SKM-1 treated with dmso at 0.1 percent for 144 hours (cell line): ENCODE measurements around the gene NOX5.
"Not testable (repeated sequence)": the region's sequence is repeated elsewhere in the genome, so short reads cannot be mapped to it uniquely, and the experiment has no call there.

ENCODE experiments used
- DNase-seq: peaks from one replicate; lab custom pipeline; 2025; ENCODE audit not compliant: unreplicated experiment; lab: John Stamatoyannopoulos, UW

The NOX5 gene

GRCh38 chr15:69014454-69014853 lies at the start of gene NOX5:
NOX5 (plus strand) TSS chr15:69014695; CDS start chr15:69014736, 41 bp downstream.
- no peak for DNase-seq

- DNase-seq, result no peak
Observed at GRCh38 chr15:68966996-68967395, 47.5 kb upstream of the NOX5 start.

- DNase-seq, result no peak
Observed at GRCh38 chr15:68967948-68968347, 46.5 kb upstream of the NOX5 start.

- no peak for DNase-seq
Observed at GRCh38 chr15:68969298-68969697, 45.2 kb upstream of the NOX5 start.

- no peak for DNase-seq
Observed at GRCh38 chr15:68972201-68973065, 42.1 kb upstream of the NOX5 start.

- not testable (repeated sequence) for DNase-seq
Observed at GRCh38 chr15:68975651-68976160, 38.8 kb upstream of the NOX5 start.

- not testable (repeated sequence) for DNase-seq
Observed at GRCh38 chr15:68977426-68977825, 37.1 kb upstream of the NOX5 start.

- no peak for DNase-seq
Observed at GRCh38 chr15:68979006-68979405, 35.5 kb upstream of the NOX5 start.

GRCh38 chr15:68979816-68980215 lies 34.7 kb upstream of the NOX5 start:
- DNase-seq, result no peak

- no peak for DNase-seq
Observed at GRCh38 chr15:68980786-68981185, 33.7 kb upstream of the NOX5 start.

GRCh38 chr15:68981941-68982340 lies 32.6 kb upstream of the NOX5 start:
- no peak for DNase-seq

GRCh38 chr15:68982976-68983563 lies 31.4 kb upstream of the NOX5 start:
- no peak for DNase-seq

- DNase-seq, result no peak
Observed at GRCh38 chr15:68983961-68984481, 30.5 kb upstream of the NOX5 start.

- DNase-seq, result no peak
Observed at GRCh38 chr15:68984586-68984985, 29.9 kb upstream of the NOX5 start.

- DNase-seq, result no peak
Observed at GRCh38 chr15:68985361-68985891, 29.1 kb upstream of the NOX5 start.

GRCh38 chr15:68986322-68986721 lies 28.2 kb upstream of the NOX5 start:
- DNase-seq, result no peak

GRCh38 chr15:68987120-68987519 lies 27.4 kb upstream of the NOX5 start:
- no peak for DNase-seq

GRCh38 chr15:68987676-68988075 lies 26.8 kb upstream of the NOX5 start:
- DNase-seq, result no peak

GRCh38 chr15:68989541-68990230 lies 24.8 kb upstream of the NOX5 start:
- DNase-seq, result no peak

GRCh38 chr15:68990231-68990991 lies 24.1 kb upstream of the NOX5 start:
- DNase-seq, result no peak
